GM12878 (cell line): ENCODE measurements around the gene NHEJ1.

Experiments
- CBX5 ChIP-seq: sonication (generic); IDR thresholded peaks from 2 replicates; pipeline ENCODE4 v1.6.1; 2016; ENCODE audit warnings: low read depth, moderate library complexity, mild to moderate bottlenecking, inconsistent platforms
- CTCF ChIP-seq, 3 experiments: IDR thresholded peaks in 2 of 3; conservative IDR thresholded peaks in 1 of 3; 2 replicates each; pipeline ENCODE4 v1.5.1; 2011; ENCODE audit warnings: low read depth in 3 of 3, low read length in 3 of 3, mild to moderate bottlenecking in 3 of 3, control low read depth in 2 of 3, moderate library complexity in 2 of 3, inconsistent platforms in 1 of 3, mixed read lengths in 1 of 3; ENCODE audit not compliant: control insufficient read depth in 2 of 3, insufficient read depth in 1 of 3; ENCODE audit errors: extremely low read depth in 1 of 3
- EZH2 ChIP-seq: IDR thresholded peaks from 2 replicates; pipeline ENCODE4 v1.6.1; 2012; ENCODE audit warnings: low read depth, mild to moderate bottlenecking, control low read depth, inconsistent platforms, low read length, borderline replicate concordance; ENCODE audit not compliant: control insufficient read depth
- NFIC ChIP-seq: IDR thresholded peaks from 2 replicates; pipeline ENCODE4 v1.6.1; 2012; ENCODE audit warnings: low read depth, mild to moderate bottlenecking, inconsistent platforms, low read length, moderate library complexity
- NR2C2 ChIP-seq: IDR thresholded peaks from 2 replicates; pipeline ENCODE4 v1.6.1; 2011; ENCODE audit warnings: borderline replicate concordance, low read depth; ENCODE audit not compliant: control insufficient read depth, insufficient read length
- PAX5 ChIP-seq: IDR thresholded peaks from 2 replicates; pipeline ENCODE4 v1.6.1; 2011; ENCODE audit warnings: low read depth, low read length, borderline replicate concordance
- RAD51 ChIP-seq: fragments of 450-650 bp; IDR thresholded peaks from 2 replicates; pipeline ENCODE4 v1.6.1; 2016; ENCODE audit warnings: moderate library complexity, mild to moderate bottlenecking, inconsistent platforms
- SPI1 ChIP-seq: IDR thresholded peaks from 2 replicates; pipeline ENCODE4 v1.6.1; 2011; ENCODE audit warnings: low read depth, mild to moderate bottlenecking, low read length, moderate library complexity, borderline replicate concordance; ENCODE audit not compliant: insufficient read depth
- TCF7 ChIP-seq: IDR thresholded peaks from 2 replicates; pipeline ENCODE4 v1.6.1; 2014; ENCODE audit warnings: antibody characterized with exemption, borderline replicate concordance
- YY1 ChIP-seq: IDR thresholded peaks from 2 replicates; pipeline ENCODE4 v1.6.1; 2011; ENCODE audit warnings: low read depth, mild to moderate bottlenecking, low read length
- TF ChIP-seq, protein P1 (sequence below): IDR thresholded peaks from 2 replicates; pipeline ENCODE4 v1.6.1; 2011; ENCODE audit warnings: borderline replicate concordance, low read depth, mild to moderate bottlenecking, moderate library complexity, mixed read lengths, low read length; ENCODE audit not compliant: insufficient read depth; ENCODE audit errors: extremely low read length
- TF ChIP-seq, protein P2 (sequence below): IDR thresholded peaks from 2 replicates; pipeline ENCODE4 v1.6.1; 2011; ENCODE audit warnings: low read depth, mild to moderate bottlenecking, low read length, moderate library complexity, borderline replicate concordance; ENCODE audit errors: extremely low read depth

GRCh38 chr2:219163156-219163555 lies 2.5 kb upstream of the NHEJ1 start:
- TF ChIP-seq YY1 (no peak), CBX5 (no peak), CTCF (IDR thresholded peaks at IDR 0.05 in 2 of 3, conservative IDR thresholded peaks at IDR 0.05 in 1 of 3; ENCODE audit: control insufficient read depth in 2 of 3, extremely low read depth in 1 of 3, insufficient read depth in 1 of 3, low read depth in 3 of 3, low read length in 3 of 3) (no peak), PAX5 (no peak), NFIC (no peak), TCF7 (no peak), RAD51 (no peak), NR2C2 (no peak), EZH2 (no peak), SPI1 (no peak)
- TF ChIP-seq, protein P1, sequence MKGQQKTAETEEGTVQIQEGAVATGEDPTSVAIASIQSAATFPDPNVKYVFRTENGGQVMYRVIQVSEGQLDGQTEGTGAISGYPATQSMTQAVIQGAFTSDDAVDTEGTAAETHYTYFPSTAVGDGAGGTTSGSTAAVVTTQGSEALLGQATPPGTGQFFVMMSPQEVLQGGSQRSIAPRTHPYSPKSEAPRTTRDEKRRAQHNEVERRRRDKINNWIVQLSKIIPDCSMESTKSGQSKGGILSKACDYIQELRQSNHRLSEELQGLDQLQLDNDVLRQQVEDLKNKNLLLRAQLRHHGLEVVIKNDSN = no peak
- TF ChIP-seq, protein P2, sequence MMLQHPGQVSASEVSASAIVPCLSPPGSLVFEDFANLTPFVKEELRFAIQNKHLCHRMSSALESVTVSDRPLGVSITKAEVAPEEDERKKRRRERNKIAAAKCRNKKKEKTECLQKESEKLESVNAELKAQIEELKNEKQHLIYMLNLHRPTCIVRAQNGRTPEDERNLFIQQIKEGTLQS = no peak
